KMS-11 (cell line): ENCODE results near the gene TMIGD3.

Source experiments
- H2AFZ ChIP-seq: fragments of 200-600 bp; sonication (generic); 2 replicates; pipeline ENCODE4 v1.6.1; 2016; ENCODE audit warnings: antibody characterized with exemption, mixed run types, low read depth
- H3K27ac ChIP-seq: fragments of 200-600 bp; sonication (generic); 2 replicates; pipeline ENCODE4 v1.6.1; 2016; ENCODE audit warnings: mild to moderate bottlenecking, mixed run types
- H3K27me3 ChIP-seq: fragments of 200-600 bp; sonication (generic); 2 replicates; pipeline ENCODE4 v1.6.1; 2017; ENCODE audit warnings: mild to moderate bottlenecking, low read depth, mixed run types, moderate library complexity; ENCODE audit not compliant: insufficient read depth
- H3K36me3 ChIP-seq: fragments of 200-600 bp; sonication (generic); 2 replicates; pipeline ENCODE4 v1.6.1; 2017; ENCODE audit warnings: mild to moderate bottlenecking, mixed run types; ENCODE audit not compliant: insufficient read depth
- H3K4me1 ChIP-seq: fragments of 200-600 bp; sonication (generic); 2 replicates; pipeline ENCODE4 v1.6.1; 2016; ENCODE audit warnings: mild to moderate bottlenecking, low read depth, mixed run types; ENCODE audit not compliant: poor library complexity, severe bottlenecking
- H3K4me2 ChIP-seq: fragments of 200-600 bp; sonication (generic); 2 replicates; pipeline ENCODE4 v1.7.0; 2016; ENCODE audit warnings: mild to moderate bottlenecking, mixed run types
- H3K4me3 ChIP-seq: fragments of 200-600 bp; sonication (generic); IDR thresholded peaks from 2 replicates; pipeline ENCODE4 v1.6.1; 2017; ENCODE audit warnings: low read depth, low read length, mixed read lengths; ENCODE audit not compliant: insufficient read depth
- H3K79me2 ChIP-seq: fragments of 200-600 bp; sonication (generic); 2 replicates; pipeline ENCODE4 v1.6.1; 2016; ENCODE audit warnings: low read depth, mixed run types; ENCODE audit not compliant: insufficient read depth
- H3K9ac ChIP-seq: fragments of 200-600 bp; sonication (generic); 2 replicates; pipeline ENCODE4 v1.6.1; 2016; ENCODE audit warnings: mild to moderate bottlenecking, mixed run types
- H4K20me1 ChIP-seq: fragments of 200-600 bp; sonication (generic); 2 replicates; pipeline ENCODE4 v1.6.1; 2016; ENCODE audit warnings: mild to moderate bottlenecking, mixed run types; ENCODE audit not compliant: insufficient read depth
- CTCF ChIP-seq: fragments of 200-600 bp; sonication (generic); conservative IDR thresholded peaks from 2 replicates; pipeline ENCODE4 v1.6.1; 2017; ENCODE audit warnings: low read depth, mild to moderate bottlenecking, antibody characterized with exemption, low read length, moderate library complexity, mixed read lengths

Gene TMIGD3

GRCh38 chr1:111452581-111452980 lies 50.9 kb downstream of the TMIGD3 start:
- no peak for TF ChIP-seq CTCF
- peaks cover 3% of the 10 kb centered on the region; the same call in 1 of the 2 replicates for H3K36me3 ChIP-seq

GRCh38 chr1:111450185-111450584 lies 53.2 kb downstream of the TMIGD3 start:
- Histone ChIP-seq H2AFZ (no peak overlapping the region), H3K4me2 (peak overlapping the region; percentile 81), H4K20me1 (no peaks in the 10 kb centered on the region), H3K27me3 (no peaks in the 10 kb centered on the region), H3K4me1 (peaks cover 34% of the 10 kb centered on the region), H3K79me2 (peaks cover 50% of the 10 kb centered on the region), H3K9ac (peak overlapping the region; percentile 88; the same call in 1 of the 2 replicates), H3K27ac (peak overlapping the region; percentile 48; the same call in 1 of the 2 replicates), H3K36me3 (no peaks in the 10 kb centered on the region), H3K4me3 (peak overlapping the region; percentile 22)
- TF ChIP-seq CTCF, result no peak

More at GRCh38 chr1:111452581-111452980, 50.9 kb downstream of the TMIGD3 start:
- no peaks in the 10 kb centered on the region for H4K20me1 ChIP-seq
- H3K4me3 ChIP-seq, result no peak overlapping the region
- H3K79me2 ChIP-seq, result peaks cover 43% of the 10 kb centered on the region
- no peak overlapping the region for H3K9ac ChIP-seq
- H3K27me3 ChIP-seq, result no peaks in the 10 kb centered on the region
- H3K27ac ChIP-seq, result no peak overlapping the region
- no peak overlapping the region for H2AFZ ChIP-seq
- peaks cover 28% of the 10 kb centered on the region for H3K4me1 ChIP-seq
- H3K4me2 ChIP-seq, result no peak overlapping the region

GRCh38 chr1:111449703-111450017 lies 53.8 kb downstream of the TMIGD3 start:
- H3K4me3 ChIP-seq, result peak overlapping the region; percentile 78
- no peaks in the 10 kb centered on the region for H3K36me3 ChIP-seq
- peak overlapping the region; percentile 88 for H3K9ac ChIP-seq
- H3K4me2 ChIP-seq, result peak overlapping the region; percentile 81
- peaks cover 49% of the 10 kb centered on the region for H3K79me2 ChIP-seq
- peaks cover 31% of the 10 kb centered on the region for H3K4me1 ChIP-seq
- TF ChIP-seq CTCF, result no peak
- H3K27me3 ChIP-seq, result no peaks in the 10 kb centered on the region
- H4K20me1 ChIP-seq, result no peaks in the 10 kb centered on the region
- H3K27ac ChIP-seq, result peak overlapping the region; percentile 48; the same call in 1 of the 2 replicates
- peak overlapping the region; percentile 93; the same call in 1 of the 2 replicates for H2AFZ ChIP-seq

GRCh38 chr1:111448918-111449702 lies 54.3 kb downstream of the TMIGD3 start, which contains the start of the genes ATP5PB and WDR77:
Gene ATP5PB, plus strand, starts transcription at chr1:111449464. Its CDS starts 78 bp downstream, at chr1:111449542.
Gene WDR77, minus strand, starts transcription at chr1:111449256. Its CDS starts 87 bp downstream, at chr1:111449169.
- Histone ChIP-seq H3K79me2 (peaks cover 44% of the 10 kb centered on the region), H3K36me3 (no peaks in the 10 kb centered on the region), H2AFZ (peak within 1 kb of the TSS; percentile 93; the same call in 1 of the 2 replicates), H3K4me2 (peak within 1 kb of the TSS; percentile 84), H4K20me1 (no peaks in the 10 kb centered on the region), H3K27me3 (no peaks in the 10 kb centered on the region), H3K4me3 (peak within 1 kb of the TSS; percentile 78), H3K4me1 (peaks cover 28% of the 10 kb centered on the region), H3K27ac (peak within 1 kb of the TSS; percentile 48; the same call in 1 of the 2 replicates), H3K9ac (peak within 1 kb of the TSS; percentile 88)
- no peak for TF ChIP-seq CTCF
